ENCODE results near the gene SLC5A10.
"Not testable (repeated sequence)": the region's sequence is repeated elsewhere in the genome, so short reads cannot be mapped to it uniquely, and the experiment has no call there.

Gene SLC5A10

GRCh38 chr17:18921912-18922451 lies 30.0 kb upstream of the SLC5A10 start:
- Histone ChIP-seq H3K4me1 (ENCODE audit: insufficient read depth, low read length) (peaks cover 5% of the 10 kb centered on the region; the same call in 1 of the 2 replicates), H3K27ac (ENCODE audit: low read depth, low read length) (no peak overlapping the region)
- 98% methylated on average over 4 of the region's 4 CpGs for WGBS

GRCh38 chr17:18922596-18922995 lies 29.4 kb upstream of the SLC5A10 start:
- H3K4me1 ChIP-seq (ENCODE audit: insufficient read depth, low read length); H3K27ac ChIP-seq (ENCODE audit: low read depth, low read length); H3K9ac ChIP-seq (ENCODE audit: low read depth, low read length); H3K9me3 ChIP-seq (ENCODE audit: insufficient read depth, low read depth, low read length); H3K4me3 ChIP-seq (ENCODE audit: low read length); H3K27me3 ChIP-seq (ENCODE audit: insufficient read depth, low read length): not testable (repeated sequence)
- peaks cover 37% of the 10 kb centered on the region for H3K36me3 ChIP-seq (ENCODE audit: insufficient read depth, low read length)
- 93% methylated on average over 6 of the region's 7 CpGs for WGBS

More at GRCh38 chr17:18921912-18922451, 30.0 kb upstream of the SLC5A10 start:
- no peak overlapping the region for H3K4me3 ChIP-seq (ENCODE audit: low read length)
- H3K9ac ChIP-seq (ENCODE audit: low read depth, low read length), result no peak overlapping the region
- no peaks in the 10 kb centered on the region for H3K27me3 ChIP-seq (ENCODE audit: insufficient read depth, low read length)
- peaks cover 34% of the 10 kb centered on the region for H3K36me3 ChIP-seq (ENCODE audit: insufficient read depth, low read length)
- no peaks in the 10 kb centered on the region for H3K9me3 ChIP-seq (ENCODE audit: insufficient read depth, low read depth, low read length)

GRCh38 chr17:18925187-18925586 lies 26.8 kb upstream of the SLC5A10 start:
- Histone ChIP-seq H3K9me3 (ENCODE audit: insufficient read depth, low read depth, low read length) (no peaks in the 10 kb centered on the region), H3K36me3 (ENCODE audit: insufficient read depth, low read length) (peaks cover 48% of the 10 kb centered on the region), H3K27me3 (ENCODE audit: insufficient read depth, low read length) (no peaks in the 10 kb centered on the region), H3K9ac (ENCODE audit: low read depth, low read length) (no peak overlapping the region), H3K27ac (ENCODE audit: low read depth, low read length) (no peak overlapping the region), H3K4me3 (ENCODE audit: low read length) (no peak overlapping the region), H3K4me1 (ENCODE audit: insufficient read depth, low read length) (peaks cover 5% of the 10 kb centered on the region; the same call in 1 of the 2 replicates)
- 95% methylated on average over 1 of the region's 1 CpG for WGBS

- H3K36me3 ChIP-seq (ENCODE audit: insufficient read depth, low read length), result peaks cover 59% of the 10 kb centered on the region
Measured at GRCh38 chr17:18928628-18929125, 23.3 kb upstream of the SLC5A10 start.

GRCh38 chr17:18932360-18933055 lies 19.5 kb upstream of the SLC5A10 start:
- WGBS, result 91% methylated on average over 5 of the region's 5 CpGs
- H3K27ac ChIP-seq (ENCODE audit: low read depth, low read length), result no peak overlapping the region
- no peaks in the 10 kb centered on the region for H3K27me3 ChIP-seq (ENCODE audit: insufficient read depth, low read length)
- H3K9ac ChIP-seq (ENCODE audit: low read depth, low read length), result no peak overlapping the region
- H3K36me3 ChIP-seq (ENCODE audit: insufficient read depth, low read length), result peaks cover 41% of the 10 kb centered on the region
- no peaks in the 10 kb centered on the region for H3K4me1 ChIP-seq (ENCODE audit: insufficient read depth, low read length)
- H3K9me3 ChIP-seq (ENCODE audit: insufficient read depth, low read depth, low read length), result no peaks in the 10 kb centered on the region
- no peak overlapping the region for H3K4me3 ChIP-seq (ENCODE audit: low read length)

More at GRCh38 chr17:18928628-18929125, 23.3 kb upstream of the SLC5A10 start:
- H3K4me1 ChIP-seq (ENCODE audit: insufficient read depth, low read length), result peaks cover 5% of the 10 kb centered on the region; the same call in 1 of the 2 replicates
- no peak overlapping the region for H3K9ac ChIP-seq (ENCODE audit: low read depth, low read length)
- H3K4me3 ChIP-seq (ENCODE audit: low read length), result no peak overlapping the region
- H3K27ac ChIP-seq (ENCODE audit: low read depth, low read length), result no peak overlapping the region
- H3K9me3 ChIP-seq (ENCODE audit: insufficient read depth, low read depth, low read length), result no peaks in the 10 kb centered on the region
- 95% methylated on average over 9 of the region's 9 CpGs for WGBS
- H3K27me3 ChIP-seq (ENCODE audit: insufficient read depth, low read length), result no peaks in the 10 kb centered on the region

- Histone ChIP-seq H3K27me3 (ENCODE audit: insufficient read depth, low read length) (no peaks in the 10 kb centered on the region), H3K9ac (ENCODE audit: low read depth, low read length) (no peak overlapping the region), H3K36me3 (ENCODE audit: insufficient read depth, low read length) (peaks cover 32% of the 10 kb centered on the region), H3K9me3 (ENCODE audit: insufficient read depth, low read depth, low read length) (no peaks in the 10 kb centered on the region), H3K4me1 (ENCODE audit: insufficient read depth, low read length) (no peaks in the 10 kb centered on the region), H3K4me3 (ENCODE audit: low read length) (no peak overlapping the region), H3K27ac (ENCODE audit: low read depth, low read length) (no peak overlapping the region)
- 91% methylated on average over 14 of the region's 14 CpGs for WGBS
Measured at GRCh38 chr17:18933102-18934058, 18.6 kb upstream of the SLC5A10 start.

- no peak overlapping the region for H3K27ac ChIP-seq (ENCODE audit: low read depth, low read length)
- 92% methylated on average over 8 of the region's 8 CpGs for WGBS
- no peaks in the 10 kb centered on the region for H3K4me1 ChIP-seq (ENCODE audit: insufficient read depth, low read length)
- no peaks in the 10 kb centered on the region for H3K36me3 ChIP-seq (ENCODE audit: insufficient read depth, low read length)
- no peak overlapping the region for H3K4me3 ChIP-seq (ENCODE audit: low read length)
- no peaks in the 10 kb centered on the region for H3K9me3 ChIP-seq (ENCODE audit: insufficient read depth, low read depth, low read length)
- H3K9ac ChIP-seq (ENCODE audit: low read depth, low read length), result no peak overlapping the region
- H3K27me3 ChIP-seq (ENCODE audit: insufficient read depth, low read length), result no peaks in the 10 kb centered on the region
Measured at GRCh38 chr17:18937981-18938691, 13.8 kb upstream of the SLC5A10 start.

- no peaks in the 10 kb centered on the region for H3K9me3 ChIP-seq (ENCODE audit: insufficient read depth, low read depth, low read length)
- WGBS, result 100% methylated on average over 2 of the region's 2 CpGs
- no peaks in the 10 kb centered on the region for H3K4me1 ChIP-seq (ENCODE audit: insufficient read depth, low read length)
- no peak overlapping the region for H3K9ac ChIP-seq (ENCODE audit: low read depth, low read length)
- H3K27me3 ChIP-seq (ENCODE audit: insufficient read depth, low read length), result no peaks in the 10 kb centered on the region
- no peak overlapping the region for H3K4me3 ChIP-seq (ENCODE audit: low read length)
- H3K36me3 ChIP-seq (ENCODE audit: insufficient read depth, low read length), result no peaks in the 10 kb centered on the region
- H3K27ac ChIP-seq (ENCODE audit: low read depth, low read length), result no peak overlapping the region
Measured at GRCh38 chr17:18938692-18939023, 13.3 kb upstream of the SLC5A10 start.

- Histone ChIP-seq H3K4me3 (ENCODE audit: low read length) (no peak overlapping the region), H3K9ac (ENCODE audit: low read depth, low read length) (no peak overlapping the region), H3K9me3 (ENCODE audit: insufficient read depth, low read depth, low read length) (no peaks in the 10 kb centered on the region), H3K27ac (ENCODE audit: low read depth, low read length) (no peak overlapping the region), H3K27me3 (ENCODE audit: insufficient read depth, low read length) (no peaks in the 10 kb centered on the region), H3K36me3 (ENCODE audit: insufficient read depth, low read length) (no peaks in the 10 kb centered on the region), H3K4me1 (ENCODE audit: insufficient read depth, low read length) (no peaks in the 10 kb centered on the region)
- WGBS, result 90% methylated on average over 5 of the region's 5 CpGs
Measured at GRCh38 chr17:18944646-18945045, 7.3 kb upstream of the SLC5A10 start.

- Histone ChIP-seq H3K4me1 (ENCODE audit: insufficient read depth, low read length) (no peaks in the 10 kb centered on the region), H3K36me3 (ENCODE audit: insufficient read depth, low read length) (no peaks in the 10 kb centered on the region), H3K27me3 (ENCODE audit: insufficient read depth, low read length) (no peaks in the 10 kb centered on the region), H3K27ac (ENCODE audit: low read depth, low read length) (no peak overlapping the region), H3K9ac (ENCODE audit: low read depth, low read length) (no peak overlapping the region), H3K4me3 (ENCODE audit: low read length) (no peak overlapping the region), H3K9me3 (ENCODE audit: insufficient read depth, low read depth, low read length) (no peaks in the 10 kb centered on the region)
- 79% methylated on average over 1 of the region's 2 CpGs for WGBS
Measured at GRCh38 chr17:18946536-18946935, 5.4 kb upstream of the SLC5A10 start.

Data from HUES64 (cell line).